ENCODE data around the gene SLIT3. TPM values are rescaled to one million over a fixed set of nuclear protein-coding genes. Genes with fewer than 3 reads are reported as not detected.

The SLIT3 gene
- total and polyA plus RNA-seq, 2 experiments from 2014 or later, result 0.59 to 0.71 TPM

GRCh38 chr5:169243651-169244422 is 57.1 kb downstream of the SLIT3 start:
- H2AFZ ChIP-seq, result no peak overlapping the region
- H3K4me1 ChIP-seq (ENCODE audit: insufficient read depth), result no peaks in the 10 kb centered on the region
- no peak overlapping the region for H3K27ac ChIP-seq (ENCODE audit: low read depth)
- ATAC-seq (no peak), DNase-seq (ENCODE audit: low spot score) (no peak)
- no peaks in the 10 kb centered on the region for H3K9me3 Mint-ChIP-seq
- H3K4me2 ChIP-seq, result no peak overlapping the region
- H3K79me2 ChIP-seq (replicated peaks; ENCODE audit: insufficient read depth), result no peaks in the 10 kb centered on the region
- H3K27me3 ChIP-seq (ENCODE audit: insufficient read depth), result no peaks in the 10 kb centered on the region
- no peaks in the 10 kb centered on the region for H3F3A ChIP-seq (replicated peaks; ENCODE audit: low read depth)
- H3K36me3 Mint-ChIP-seq (ENCODE audit: low read depth), result no peaks in the 10 kb centered on the region; the same call in 2 of the 3 replicates
- no peaks in the 10 kb centered on the region for H3K36me3 ChIP-seq (ENCODE audit: insufficient read depth)
- no peak overlapping the region for H3K27ac Mint-ChIP-seq
- H3K4me1 Mint-ChIP-seq, result no peaks in the 10 kb centered on the region
- H3K4me3 ChIP-seq, result no peak overlapping the region
- H3K27me3 Mint-ChIP-seq (ENCODE audit: insufficient read depth, low read depth, poor library complexity), result no peaks in the 10 kb centered on the region
- H3K9me2 ChIP-seq (ENCODE audit: insufficient read depth), result peaks cover 4% of the 10 kb centered on the region; the same call in 1 of the 2 replicates
- no peaks in the 10 kb centered on the region for H4K20me1 ChIP-seq (replicated peaks; ENCODE audit: insufficient read depth)
- TF ChIP-seq CTCF (conservative IDR thresholded peaks at IDR 0.05; ENCODE audit: low read depth in 2 of 2), result no peak
- no peak for TF ChIP-seq EZH2phosphoT487 (IDR thresholded peaks at IDR 0.05; ENCODE audit: unreplicated experiment)
- TF ChIP-seq ETS1 (IDR thresholded peaks at IDR 0.05), result no peak
- no peak for TF ChIP-seq CREB1 (CRISPR knock-in tag; IDR thresholded peaks at IDR 0.05; ENCODE audit: low read depth)
- TF ChIP-seq POLR2AphosphoS5 (IDR thresholded peaks at IDR 0.05; ENCODE audit: low read depth), result no peak
- H3K4me3 Mint-ChIP-seq, result no peak overlapping the region

- H3K4me1 Mint-ChIP-seq, result no peaks in the 10 kb centered on the region
- no peaks in the 10 kb centered on the region for H3K27me3 Mint-ChIP-seq (ENCODE audit: insufficient read depth, low read depth, poor library complexity)
- no peak for ATAC-seq
- Histone ChIP-seq H3K27me3 (ENCODE audit: insufficient read depth) (no peaks in the 10 kb centered on the region), H3F3A (replicated peaks; ENCODE audit: low read depth) (no peaks in the 10 kb centered on the region), H4K20me1 (replicated peaks; ENCODE audit: insufficient read depth) (no peaks in the 10 kb centered on the region), H3K9me2 (ENCODE audit: insufficient read depth) (peaks cover 4% of the 10 kb centered on the region; the same call in 1 of the 2 replicates), H3K4me1 (ENCODE audit: insufficient read depth) (no peaks in the 10 kb centered on the region), H3K27ac (ENCODE audit: low read depth) (no peak overlapping the region), H3K4me3 (no peak overlapping the region), H2AFZ (no peak overlapping the region), H3K36me3 (ENCODE audit: insufficient read depth) (no peaks in the 10 kb centered on the region), H3K4me2 (no peak overlapping the region), H3K79me2 (replicated peaks; ENCODE audit: insufficient read depth) (no peaks in the 10 kb centered on the region)
- no peak for DNase-seq (ENCODE audit: low spot score)
- H3K27ac Mint-ChIP-seq, result no peak overlapping the region
- H3K9me3 Mint-ChIP-seq, result no peaks in the 10 kb centered on the region
- no peak for TF ChIP-seq EZH2 (IDR thresholded peaks at IDR 0.05; ENCODE audit: low read depth, unreplicated experiment)
- no peak overlapping the region for H3K4me3 Mint-ChIP-seq
- H3K36me3 Mint-ChIP-seq (ENCODE audit: low read depth), result no peaks in the 10 kb centered on the region
These were observed 58.1 kb downstream of the SLIT3 start for GRCh38 chr5:169242849-169243186.

All from GM23338 (cell line).